Measurements from ENCODE around the gene RGS6. TPM values are rescaled to one million over a fixed set of nuclear protein-coding genes. Genes with fewer than 3 reads are reported as not detected.
"Not testable (repeated sequence)": the region's sequence is repeated elsewhere in the genome, so short reads cannot be mapped to it uniquely, and the experiment has no call there.

Gene RGS6
- total RNA-seq: 1 to 10 TPM; 3.4 to 9.2 (median 4.5) TPM

DNA sequence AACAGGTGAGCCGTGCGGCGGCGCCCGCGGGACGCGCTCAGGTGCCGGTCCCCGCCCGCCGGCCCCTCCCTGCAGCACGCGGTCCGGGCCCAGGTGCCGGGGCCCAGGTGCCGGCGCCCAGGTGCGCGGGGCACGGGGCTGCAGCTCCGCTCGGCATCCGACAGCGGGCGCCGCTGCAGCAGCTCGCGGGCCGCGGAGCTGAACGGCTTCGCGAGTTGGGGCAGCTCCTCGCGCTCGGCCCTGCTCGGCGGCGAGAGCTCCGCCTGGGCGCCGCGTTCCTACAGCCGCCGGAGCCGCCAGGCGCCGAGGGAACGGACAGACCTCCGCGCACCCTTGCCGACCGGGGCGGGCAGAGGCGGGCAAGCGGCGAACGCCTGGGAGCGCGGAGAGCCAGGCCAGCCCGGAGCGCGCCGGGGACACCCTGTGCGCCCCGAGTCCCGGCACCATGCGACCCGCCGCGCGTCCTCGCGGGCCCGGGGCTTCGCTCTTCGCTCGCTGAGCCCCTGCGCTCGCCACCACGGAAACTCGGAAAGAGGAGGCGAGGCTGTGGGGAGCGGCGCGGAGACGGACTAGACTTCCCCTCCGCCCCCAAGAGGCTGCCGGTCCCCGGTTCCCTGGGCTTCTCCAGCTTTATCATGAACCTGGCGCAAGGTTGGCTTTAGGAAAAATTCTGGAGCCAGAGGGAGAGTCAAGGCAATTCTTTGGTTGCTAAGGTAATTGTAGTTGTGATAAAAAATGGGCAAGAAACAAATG lies at the start of gene RGS6:
Gene RGS6 (plus strand): TSS at position 201 of the 753 bp plus-strand sequence.
- peak in 1 of 2 donors; percentile 20 for DNase-seq (ENCODE audit: low spot score in 2 of 2)
- peaks cover 0 to 17% of the 10 kb centered on the region in 2 donors for H3K27me3 ChIP-seq
- intact Hi-C loops (cut with DNase I; ENCODE audit: low total_unique reads): no loop called here

DNA sequence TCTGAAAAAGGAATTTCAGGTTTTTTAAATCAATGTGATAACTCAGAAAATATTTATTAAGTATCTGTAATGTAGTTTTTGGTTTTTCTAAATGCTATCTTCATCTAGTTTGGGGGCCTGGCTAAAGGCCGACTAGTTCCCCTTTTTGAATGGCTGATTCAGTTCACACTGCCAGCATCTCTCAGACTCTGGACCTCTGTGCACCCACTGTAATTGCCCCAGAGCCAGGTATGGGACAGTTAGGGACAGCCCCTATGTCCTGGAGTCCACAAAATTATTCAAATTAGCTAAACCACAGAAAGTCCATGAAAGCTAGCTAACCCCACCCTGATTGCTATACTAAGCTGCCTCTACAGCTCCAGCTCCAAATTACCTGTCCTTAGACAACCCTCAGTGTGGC lies 49.1 kb upstream of the RGS6 start:
- no peaks in the 10 kb centered on the region for H3K27me3 ChIP-seq
- no peak overlapping the region for H3K27ac ChIP-seq
- H3K4me3 ChIP-seq: no peak overlapping the region
- H3K4me1 ChIP-seq: no peaks in the 10 kb centered on the region
- no peak for DNase-seq (ENCODE audit: low spot score in 2 of 2)
- peaks cover 11 to 21% of the 10 kb centered on the region in 2 donors for H3K9me3 ChIP-seq
- intact Hi-C loops (cut with DNase I; ENCODE audit: low total_unique reads): no loop called here
- no peaks in the 10 kb centered on the region for H3K36me3 ChIP-seq
- TF ChIP-seq, protein P1, sequence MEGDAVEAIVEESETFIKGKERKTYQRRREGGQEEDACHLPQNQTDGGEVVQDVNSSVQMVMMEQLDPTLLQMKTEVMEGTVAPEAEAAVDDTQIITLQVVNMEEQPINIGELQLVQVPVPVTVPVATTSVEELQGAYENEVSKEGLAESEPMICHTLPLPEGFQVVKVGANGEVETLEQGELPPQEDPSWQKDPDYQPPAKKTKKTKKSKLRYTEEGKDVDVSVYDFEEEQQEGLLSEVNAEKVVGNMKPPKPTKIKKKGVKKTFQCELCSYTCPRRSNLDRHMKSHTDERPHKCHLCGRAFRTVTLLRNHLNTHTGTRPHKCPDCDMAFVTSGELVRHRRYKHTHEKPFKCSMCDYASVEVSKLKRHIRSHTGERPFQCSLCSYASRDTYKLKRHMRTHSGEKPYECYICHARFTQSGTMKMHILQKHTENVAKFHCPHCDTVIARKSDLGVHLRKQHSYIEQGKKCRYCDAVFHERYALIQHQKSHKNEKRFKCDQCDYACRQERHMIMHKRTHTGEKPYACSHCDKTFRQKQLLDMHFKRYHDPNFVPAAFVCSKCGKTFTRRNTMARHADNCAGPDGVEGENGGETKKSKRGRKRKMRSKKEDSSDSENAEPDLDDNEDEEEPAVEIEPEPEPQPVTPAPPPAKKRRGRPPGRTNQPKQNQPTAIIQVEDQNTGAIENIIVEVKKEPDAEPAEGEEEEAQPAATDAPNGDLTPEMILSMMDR (IDR thresholded peaks at IDR 0.05): no peak

More for the DNA sequence above, at the start of gene RGS6:
- no peaks in the 10 kb centered on the region for H3K4me1 ChIP-seq
- no peaks in the 10 kb centered on the region for H3K36me3 ChIP-seq
- peak within 1 kb of the TSS; percentile 32 to 68 (median 50) for H3K4me3 ChIP-seq
- H3K27ac ChIP-seq: peak within 1 kb of the TSS in 1 of 2 donors; percentile 48
- no peaks in the 10 kb centered on the region for H3K9me3 ChIP-seq
- TF ChIP-seq POLR2AphosphoS5 (IDR thresholded peaks at IDR 0.05): no peak
- no peak for TF ChIP-seq POLR2A (IDR thresholded peaks at IDR 0.05)
- TF ChIP-seq, protein P1 (IDR thresholded peaks at IDR 0.05): no peak

DNA sequence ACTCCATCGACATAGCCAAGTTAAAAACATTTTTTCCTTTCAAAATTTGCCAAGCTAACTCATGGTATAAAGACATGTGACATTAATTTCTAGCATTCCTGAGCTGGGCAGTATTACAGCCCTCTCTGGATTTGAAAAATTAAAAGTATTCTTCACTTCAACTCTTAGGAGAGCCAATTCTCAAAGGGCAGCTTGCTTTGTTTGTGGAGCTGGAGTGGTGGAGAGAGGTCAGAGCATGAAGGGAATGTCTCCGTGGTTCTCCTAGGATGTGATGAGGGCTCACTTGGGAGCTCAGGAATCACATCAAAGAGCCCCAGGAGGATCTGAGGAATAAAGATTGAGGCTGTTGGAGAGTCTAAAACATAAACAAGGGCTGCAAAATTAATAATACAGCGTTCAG lies 46.9 kb upstream of the RGS6 start:
- Histone ChIP-seq H3K27ac (no peak overlapping the region), H3K36me3 (no peaks in the 10 kb centered on the region), H3K4me3 (no peak overlapping the region), H3K9me3 (peaks cover 3 to 8% of the 10 kb centered on the region in 2 donors), H3K27me3 (no peaks in the 10 kb centered on the region), H3K4me1 (no peaks in the 10 kb centered on the region)
- TF ChIP-seq, protein P1 (IDR thresholded peaks at IDR 0.05): no peak
- TF ChIP-seq POLR2AphosphoS5 (IDR thresholded peaks at IDR 0.05) (no peak), POLR2A (IDR thresholded peaks at IDR 0.05) (no peak)
- DNase-seq (ENCODE audit: low spot score in 2 of 2): no peak
- intact Hi-C loops (cut with DNase I; ENCODE audit: low total_unique reads): no loop called here

DNA sequence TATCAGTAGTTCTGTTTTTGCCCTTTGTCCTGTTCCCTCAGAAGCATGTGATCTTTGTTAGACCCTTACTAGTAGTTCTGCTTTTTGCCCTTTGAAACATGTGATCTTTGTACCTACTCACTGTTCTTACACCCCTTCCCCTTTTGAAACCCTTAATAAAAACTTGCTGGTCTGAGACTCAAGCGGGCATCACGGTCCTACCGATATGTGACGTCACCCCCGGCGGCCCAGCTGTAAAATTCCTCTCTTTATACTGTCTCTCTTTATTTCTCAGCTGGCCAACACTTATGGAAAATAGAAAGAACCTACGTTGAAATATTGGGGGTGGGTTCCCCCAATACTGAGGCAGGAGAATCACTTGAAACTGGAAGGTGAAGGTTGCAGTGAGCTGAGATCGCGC lies 44.4 kb upstream of the RGS6 start:
- DNase-seq (ENCODE audit: low spot score in 2 of 2); H3K27me3 ChIP-seq; H3K36me3 ChIP-seq; intact Hi-C loops (cut with DNase I; ENCODE audit: low total_unique reads); H3K4me1 ChIP-seq; H3K4me3 ChIP-seq; H3K27ac ChIP-seq; H3K9me3 ChIP-seq: not testable (repeated sequence)

DNA sequence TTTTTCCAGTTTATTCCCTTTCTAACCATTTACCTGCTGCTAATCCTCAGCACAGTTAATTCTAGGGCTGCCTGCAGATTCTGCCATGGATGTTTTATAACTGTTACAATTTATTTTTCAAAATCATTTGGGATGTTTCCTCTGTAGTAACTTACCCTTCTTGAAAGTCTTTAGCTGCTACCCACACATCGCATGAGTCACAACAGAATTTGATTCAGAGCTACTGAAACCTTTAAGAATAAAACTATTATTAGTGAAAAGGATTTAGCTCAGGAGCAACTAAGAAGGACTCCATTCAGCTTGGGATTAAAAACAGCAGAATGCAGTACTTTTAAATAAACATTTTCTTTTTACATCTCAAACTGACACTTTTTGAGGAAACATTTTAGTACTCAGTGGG lies 41.7 kb upstream of the RGS6 start:
- H3K27me3 ChIP-seq: no peaks in the 10 kb centered on the region
- TF ChIP-seq, protein P1 (IDR thresholded peaks at IDR 0.05): no peak
- TF ChIP-seq POLR2AphosphoS5 (IDR thresholded peaks at IDR 0.05) (no peak), POLR2A (IDR thresholded peaks at IDR 0.05) (no peak)
- no peaks in the 10 kb centered on the region for H3K36me3 ChIP-seq
- no peak overlapping the region for H3K4me3 ChIP-seq
- no peaks in the 10 kb centered on the region for H3K4me1 ChIP-seq
- no peak overlapping the region for H3K27ac ChIP-seq
- no peak for DNase-seq (ENCODE audit: low spot score in 2 of 2)
- H3K9me3 ChIP-seq: peaks cover 0 to 8% of the 10 kb centered on the region in 2 donors
- intact Hi-C loops (cut with DNase I; ENCODE audit: low total_unique reads): no loop called here

Measured in breast epithelium (tissue), 4 donors.